Metanephros (tissue), 1 donor: ENCODE data around the gene SLC13A1. TPM values are rescaled to one million over a fixed set of nuclear protein-coding genes. Genes with fewer than 3 reads are reported as not detected.

Source experiments
- total RNA-seq: library from RNA; depleted of rRNA; stranded (reverse); fragments of >200 nt; gene quantifications from one replicate; pipeline ENCODE4 v1.2.3, GENCODE V29; 2014

SLC13A1 gene
- total RNA-seq = 10.6 TPM

GRCh38 chr7:123199883-123200282 is at the start of gene SLC13A1:
TSS of gene SLC13A1 (minus strand) at chr7:123199969. CDS start at chr7:123199946, 23 bp downstream.

Other genes with a start within 250 kb of the SLC13A1 start
- gene TAS2R16, start 204.3 kb downstream of the SLC13A1 start, total RNA-seq = not detected